ENCODE data around the gene CRYBA4.

CRYBA4 gene

GRCh38 chr22:26576026-26576680 is 45.6 kb upstream of the CRYBA4 start:
- H3K27ac ChIP-seq (ENCODE audit: low read depth, low read length, poor library complexity, severe bottlenecking) = peak overlapping the region; percentile 53
- H3F3A ChIP-seq (ENCODE audit: insufficient read depth, low read length) = no peaks in the 10 kb centered on the region
- no peaks in the 10 kb centered on the region for H3K27me3 ChIP-seq (ENCODE audit: insufficient read depth, low read length)
- H3K4me1 ChIP-seq (ENCODE audit: insufficient read depth, low read length, severe bottlenecking) = peaks cover 69% of the 10 kb centered on the region
- H4K20me1 ChIP-seq (ENCODE audit: insufficient read depth, low read length) = no peaks in the 10 kb centered on the region
- H3K79me2 ChIP-seq (ENCODE audit: insufficient read depth, low read length) = peaks cover 35% of the 10 kb centered on the region
- H2AFZ ChIP-seq (ENCODE audit: low read length) = no peak overlapping the region
- H3K9me2 ChIP-seq (ENCODE audit: low read depth, low read length) = no peaks in the 10 kb centered on the region
- no peak overlapping the region for H3K4me2 ChIP-seq (ENCODE audit: low read length)
- TF ChIP-seq, protein P1, sequence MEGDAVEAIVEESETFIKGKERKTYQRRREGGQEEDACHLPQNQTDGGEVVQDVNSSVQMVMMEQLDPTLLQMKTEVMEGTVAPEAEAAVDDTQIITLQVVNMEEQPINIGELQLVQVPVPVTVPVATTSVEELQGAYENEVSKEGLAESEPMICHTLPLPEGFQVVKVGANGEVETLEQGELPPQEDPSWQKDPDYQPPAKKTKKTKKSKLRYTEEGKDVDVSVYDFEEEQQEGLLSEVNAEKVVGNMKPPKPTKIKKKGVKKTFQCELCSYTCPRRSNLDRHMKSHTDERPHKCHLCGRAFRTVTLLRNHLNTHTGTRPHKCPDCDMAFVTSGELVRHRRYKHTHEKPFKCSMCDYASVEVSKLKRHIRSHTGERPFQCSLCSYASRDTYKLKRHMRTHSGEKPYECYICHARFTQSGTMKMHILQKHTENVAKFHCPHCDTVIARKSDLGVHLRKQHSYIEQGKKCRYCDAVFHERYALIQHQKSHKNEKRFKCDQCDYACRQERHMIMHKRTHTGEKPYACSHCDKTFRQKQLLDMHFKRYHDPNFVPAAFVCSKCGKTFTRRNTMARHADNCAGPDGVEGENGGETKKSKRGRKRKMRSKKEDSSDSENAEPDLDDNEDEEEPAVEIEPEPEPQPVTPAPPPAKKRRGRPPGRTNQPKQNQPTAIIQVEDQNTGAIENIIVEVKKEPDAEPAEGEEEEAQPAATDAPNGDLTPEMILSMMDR (IDR thresholded peaks at IDR 0.05; ENCODE audit: low read length) = no peak
- TF ChIP-seq EZH2 (IDR thresholded peaks at IDR 0.05; ENCODE audit: borderline replicate concordance, low read length) = no peak
- no peak overlapping the region for H3K4me3 ChIP-seq (ENCODE audit: low read depth, low read length, poor library complexity, severe bottlenecking)
- H3K9me3 ChIP-seq (ENCODE audit: low read length) = no peaks in the 10 kb centered on the region
- H3K36me3 ChIP-seq (ENCODE audit: insufficient read depth, low read length) = peaks cover 9% of the 10 kb centered on the region; the same call in 1 of the 2 replicates
- no peak overlapping the region for H3K9ac ChIP-seq (ENCODE audit: low read length)

- no peak overlapping the region for H3K9ac ChIP-seq (ENCODE audit: low read length)
- H3K79me2 ChIP-seq (ENCODE audit: insufficient read depth, low read length) = peaks cover 32% of the 10 kb centered on the region
These were observed 44.7 kb upstream of the CRYBA4 start for GRCh38 chr22:26577081-26577480.

DNA sequence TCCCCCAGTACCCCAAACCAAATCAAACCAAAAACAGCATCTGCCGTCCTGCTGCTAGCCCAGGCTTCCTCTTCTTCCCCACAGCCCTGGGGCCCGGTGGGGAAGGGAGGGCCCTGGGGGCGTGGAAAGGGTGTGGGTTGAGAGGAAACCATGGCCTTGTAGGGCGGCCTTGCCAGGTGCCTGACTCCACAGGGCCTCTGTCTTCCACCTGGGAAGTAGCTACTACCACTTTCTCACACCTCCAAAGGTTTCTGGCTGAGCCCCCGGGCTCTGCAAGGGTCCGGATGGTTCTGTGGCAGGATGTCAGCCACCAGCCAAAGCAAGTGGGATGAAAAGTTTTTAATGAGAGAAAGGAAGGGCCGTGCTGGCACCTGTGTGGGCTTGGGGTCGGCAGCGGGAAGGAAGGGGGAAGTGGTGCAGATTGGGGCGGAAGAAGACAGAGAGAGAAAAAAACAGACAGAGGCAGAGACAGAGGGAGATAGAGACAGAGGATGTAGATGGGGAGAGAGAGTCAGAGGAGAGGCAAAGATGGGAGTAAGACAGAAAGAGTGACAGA is 42.4 kb upstream of the CRYBA4 start:
- Histone ChIP-seq H3K79me2 (ENCODE audit: insufficient read depth, low read length) (peaks cover 33% of the 10 kb centered on the region), H3K9ac (ENCODE audit: low read length) (peak overlapping the region; percentile 63)

More at GRCh38 chr22:26577081-26577480, 44.7 kb upstream of the CRYBA4 start:
- no peaks in the 10 kb centered on the region for H3F3A ChIP-seq (ENCODE audit: insufficient read depth, low read length)
- H4K20me1 ChIP-seq (ENCODE audit: insufficient read depth, low read length) = no peaks in the 10 kb centered on the region
- H3K4me1 ChIP-seq (ENCODE audit: insufficient read depth, low read length, severe bottlenecking) = peaks cover 62% of the 10 kb centered on the region
- H3K36me3 ChIP-seq (ENCODE audit: insufficient read depth, low read length) = peaks cover 9% of the 10 kb centered on the region; the same call in 1 of the 2 replicates
- H3K9me3 ChIP-seq (ENCODE audit: low read length) = no peaks in the 10 kb centered on the region
- no peaks in the 10 kb centered on the region for H3K9me2 ChIP-seq (ENCODE audit: low read depth, low read length)
- TF ChIP-seq EZH2 (IDR thresholded peaks at IDR 0.05; ENCODE audit: borderline replicate concordance, low read length) = no peak
- TF ChIP-seq, protein P1 (IDR thresholded peaks at IDR 0.05; ENCODE audit: low read length) = no peak
- H2AFZ ChIP-seq (ENCODE audit: low read length) = no peak overlapping the region
- H3K4me2 ChIP-seq (ENCODE audit: low read length) = no peak overlapping the region
- no peaks in the 10 kb centered on the region for H3K27me3 ChIP-seq (ENCODE audit: insufficient read depth, low read length)
- no peak overlapping the region for H3K4me3 ChIP-seq (ENCODE audit: low read depth, low read length, poor library complexity, severe bottlenecking)
- no peak overlapping the region for H3K27ac ChIP-seq (ENCODE audit: low read depth, low read length, poor library complexity, severe bottlenecking)

More for the DNA sequence above, 42.4 kb upstream of the CRYBA4 start:
- Histone ChIP-seq H3F3A (ENCODE audit: insufficient read depth, low read length) (no peaks in the 10 kb centered on the region), H3K4me3 (ENCODE audit: low read depth, low read length, poor library complexity, severe bottlenecking) (peak overlapping the region; percentile 51), H3K9me2 (ENCODE audit: low read depth, low read length) (no peaks in the 10 kb centered on the region), H4K20me1 (ENCODE audit: insufficient read depth, low read length) (no peaks in the 10 kb centered on the region), H3K27me3 (ENCODE audit: insufficient read depth, low read length) (no peaks in the 10 kb centered on the region), H3K4me1 (ENCODE audit: insufficient read depth, low read length, severe bottlenecking) (peaks cover 53% of the 10 kb centered on the region), H3K27ac (ENCODE audit: low read depth, low read length, poor library complexity, severe bottlenecking) (peak overlapping the region; percentile 93), H3K36me3 (ENCODE audit: insufficient read depth, low read length) (peaks cover 17% of the 10 kb centered on the region; the same call in 1 of the 2 replicates), H3K9me3 (ENCODE audit: low read length) (no peaks in the 10 kb centered on the region), H3K4me2 (ENCODE audit: low read length) (peak overlapping the region; percentile 64), H2AFZ (ENCODE audit: low read length) (no peak overlapping the region)
- TF ChIP-seq, protein P1 (IDR thresholded peaks at IDR 0.05; ENCODE audit: low read length) = no peak
- no peak for TF ChIP-seq EZH2 (IDR thresholded peaks at IDR 0.05; ENCODE audit: borderline replicate concordance, low read length)
